Psoas muscle (tissue), 8 donors: ENCODE results near the gene KDM4D. TPM values are rescaled to one million over a fixed set of nuclear protein-coding genes. Genes with fewer than 3 reads are reported as not detected.

Experiments
- ATAC-seq, 4 donors: fragments of 200-7000 bp; cut with Tn5 transposase; one replicate each; pipeline ENCODE4 v1.9.1; 2020; ENCODE audit warnings: moderate library complexity in 3 of 4, mild to moderate bottlenecking in 2 of 4
- DNase-seq, 2 donors: peaks; one replicate each; pipeline ENCODE4 v3.0.0-alpha.2; 2020
- H3K27ac ChIP-seq: fragments of 200-600 bp; one replicate; pipeline ENCODE4 v1.8.0; 2022
- H3K27me3 ChIP-seq, 3 donors: fragments of 200-600 bp in 1 of 3; one replicate each; pipeline versions ENCODE4 v1.6.1 to v1.8.0; 2013 to 2022; ENCODE audit warnings: low read length in 2 of 3, mild to moderate bottlenecking in 2 of 3, moderate library complexity in 1 of 3; ENCODE audit not compliant: insufficient read depth in 3 of 3
- H3K36me3 ChIP-seq, 2 donors: fragments of 200-600 bp in 1 of 2; one replicate each; pipeline versions ENCODE4 v1.6.1 to v1.8.0; 2013 to 2022; ENCODE audit warnings: low read depth in 1 of 2, mild to moderate bottlenecking in 1 of 2, moderate library complexity in 1 of 2; ENCODE audit not compliant: insufficient read depth in 1 of 2
- H3K4me1 ChIP-seq: fragments of 200-600 bp; one replicate; pipeline ENCODE4 v1.8.0; 2022
- H3K4me3 ChIP-seq: fragments of 200-600 bp; one replicate; pipeline ENCODE4 v1.8.0; 2022; ENCODE audit warnings: mild to moderate bottlenecking
- H3K9me3 ChIP-seq: fragments of 200-600 bp; one replicate; pipeline ENCODE4 v1.8.0; 2022
- WGBS, 3 donors: extraction: QIAGEN DNeasy Blood & Tissue Kit; methylation state at CpG; one replicate each; pipeline versions ENCODE4 v1.1.6 to v1.1.7; 2013; 5-methylcytosine and 5-hydroxymethylcytosine counted together
- intact Hi-C, 2 donors: fragments of 100-400 bp; cut with DNase I; formaldehyde crosslinking; loops; one replicate each; pipeline versions ENCODE4 v1.11.0 to v1.14.2; 2022
- polyA plus RNA-seq, 3 donors: library from polyadenylated mRNA; stranded (reverse); fragments of 200-250 nt; gene quantifications; one replicate each; pipeline ENCODE4 v1.2.3, GENCODE V29; 2013
- total RNA-seq, 4 donors: library from RNA; stranded (reverse); fragmentation: NEBNext Ultra II Directional in 2 of 4; extraction: Animal tissue kit (Norgen Biotek cat#: 25700) in 2 of 4; gene quantifications; one replicate each; pipeline versions ENCODE4 v1.2.1 to v1.2.4, GENCODE V29; 2021 to 2023
- TF ChIP-seq, protein P1 (sequence below): fragments of 200-600 bp; IDR thresholded peaks from one replicate; pipeline ENCODE4 v1.8.0; 2022; ENCODE audit warnings: antibody characterized with exemption
- donor health status: healthy with polysubstance abuse.
- donor health status: DM: no; HTN: no; CAD: no; lungs with moderate emphysema.
- donor health status: Bipolar disorder and iron deficiency.
- donor health status: healthy.
- donor health status: DM: yes; HTN: yes; CAD: no.
- donor health status: DM: no; HTN: no; CAD: no.
- donor health status: DM: no; HTN: no; CAD: no.
- donor health status: DM: yes; HTN: yes; CAD: no.

KDM4D gene
- total and polyA plus RNA-seq, 7 donors, result 0.15 to 0.91 (median 0.60) TPM

DNA sequence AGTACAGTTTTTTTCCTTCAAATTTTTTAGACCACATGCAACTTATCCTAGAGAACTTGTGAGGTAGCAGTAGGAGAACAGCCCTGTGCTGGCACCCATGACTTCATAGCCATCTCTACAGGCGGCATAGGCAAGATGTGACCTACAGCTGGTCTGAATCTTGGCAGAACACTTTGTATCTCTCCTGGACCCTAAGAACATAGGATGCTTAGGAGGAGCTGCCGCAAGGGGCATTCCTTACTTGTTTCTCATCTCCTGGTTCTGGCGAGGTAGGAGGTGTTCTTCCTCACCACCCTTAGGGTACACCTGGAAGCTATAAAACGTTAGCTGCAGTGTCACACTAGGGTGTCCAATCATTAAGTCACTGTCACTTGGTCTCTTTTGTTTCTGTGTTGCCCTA, 16.5 kb upstream of the KDM4D start:
- no peaks in the 10 kb centered on the region for H3K9me3 ChIP-seq
- 35 to 53% (median 49%) methylated on average over 4 of the region's 4 CpGs for WGBS, 3 donors
- DNase-seq (no peak), ATAC-seq (peak in 2 of 4 donors; percentile 57 to 67)
- H3K36me3 ChIP-seq, result peaks cover 0 to 45% of the 10 kb centered on the region in 2 donors
- intact Hi-C loops, result no loop called here
- H3K4me3 ChIP-seq, result no peak overlapping the region
- H3K27ac ChIP-seq, result no peak overlapping the region
- no peaks in the 10 kb centered on the region for H3K4me1 ChIP-seq
- no peaks in the 10 kb centered on the region for H3K27me3 ChIP-seq
- TF ChIP-seq, protein P1, sequence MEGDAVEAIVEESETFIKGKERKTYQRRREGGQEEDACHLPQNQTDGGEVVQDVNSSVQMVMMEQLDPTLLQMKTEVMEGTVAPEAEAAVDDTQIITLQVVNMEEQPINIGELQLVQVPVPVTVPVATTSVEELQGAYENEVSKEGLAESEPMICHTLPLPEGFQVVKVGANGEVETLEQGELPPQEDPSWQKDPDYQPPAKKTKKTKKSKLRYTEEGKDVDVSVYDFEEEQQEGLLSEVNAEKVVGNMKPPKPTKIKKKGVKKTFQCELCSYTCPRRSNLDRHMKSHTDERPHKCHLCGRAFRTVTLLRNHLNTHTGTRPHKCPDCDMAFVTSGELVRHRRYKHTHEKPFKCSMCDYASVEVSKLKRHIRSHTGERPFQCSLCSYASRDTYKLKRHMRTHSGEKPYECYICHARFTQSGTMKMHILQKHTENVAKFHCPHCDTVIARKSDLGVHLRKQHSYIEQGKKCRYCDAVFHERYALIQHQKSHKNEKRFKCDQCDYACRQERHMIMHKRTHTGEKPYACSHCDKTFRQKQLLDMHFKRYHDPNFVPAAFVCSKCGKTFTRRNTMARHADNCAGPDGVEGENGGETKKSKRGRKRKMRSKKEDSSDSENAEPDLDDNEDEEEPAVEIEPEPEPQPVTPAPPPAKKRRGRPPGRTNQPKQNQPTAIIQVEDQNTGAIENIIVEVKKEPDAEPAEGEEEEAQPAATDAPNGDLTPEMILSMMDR, result no peak

DNA sequence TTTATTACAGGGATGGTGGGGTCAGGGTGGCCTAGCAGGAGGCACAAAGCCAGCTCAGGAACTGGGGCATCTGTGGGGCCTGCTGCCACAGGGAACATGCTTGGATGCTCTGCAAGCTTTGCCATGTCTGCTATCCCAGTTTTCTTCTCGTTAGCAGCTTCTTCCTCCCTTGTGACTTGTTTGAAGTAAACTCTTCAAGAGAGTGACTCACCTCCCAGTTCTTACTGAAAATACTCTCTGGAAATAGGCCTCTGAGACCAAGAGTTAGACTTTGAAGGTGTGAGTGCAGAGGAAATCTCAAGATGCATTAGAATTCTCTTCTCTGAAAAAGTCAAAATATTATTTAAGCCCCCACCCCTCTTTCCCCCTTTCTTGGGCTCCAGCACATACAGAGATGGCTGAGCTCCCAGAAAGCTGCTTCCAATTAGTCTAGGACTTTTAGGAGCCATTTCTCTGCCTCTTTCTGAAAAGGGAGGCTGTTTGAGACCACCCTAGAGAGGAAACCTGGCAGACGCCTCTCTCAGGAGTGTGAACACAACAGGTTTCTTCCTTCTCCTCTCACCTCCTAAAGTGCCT, 15.3 kb upstream of the KDM4D start:
- ATAC-seq (peak in 1 of 4 donors; percentile 38), DNase-seq (no peak)
- Histone ChIP-seq H3K36me3 (peaks cover 0 to 58% of the 10 kb centered on the region in 2 donors), H3K4me3 (no peak overlapping the region), H3K4me1 (no peaks in the 10 kb centered on the region), H3K27me3 (no peaks in the 10 kb centered on the region), H3K9me3 (no peaks in the 10 kb centered on the region), H3K27ac (no peak overlapping the region)
- 40 to 48% (median 42%) methylated on average over 2 of the region's 2 CpGs for WGBS, 3 donors
- TF ChIP-seq, protein P1, result no peak
- intact Hi-C loops, result no loop called here

DNA sequence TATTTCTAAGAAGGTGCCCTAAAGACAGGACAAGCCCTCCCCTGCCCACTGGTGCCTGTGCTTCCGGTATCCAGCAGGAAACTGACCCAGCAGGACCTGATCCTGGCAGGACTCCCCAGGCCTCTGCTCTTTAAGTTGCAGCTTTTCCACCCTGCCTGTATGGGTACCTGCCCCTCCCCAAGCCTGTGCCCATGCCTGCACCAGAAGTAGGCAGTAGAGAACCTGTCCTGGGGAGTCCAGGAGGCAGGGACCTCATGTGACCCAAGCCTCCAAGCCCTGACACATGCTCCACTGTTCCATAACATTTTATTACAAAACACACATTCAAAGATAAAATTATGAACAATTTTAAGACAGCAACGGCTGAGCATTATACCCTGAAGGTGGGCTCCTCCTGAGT, 14.3 kb upstream of the KDM4D start:
- Histone ChIP-seq H3K27me3 (no peaks in the 10 kb centered on the region), H3K27ac (no peak overlapping the region), H3K36me3 (peaks cover 0 to 68% of the 10 kb centered on the region in 2 donors), H3K9me3 (no peaks in the 10 kb centered on the region), H3K4me1 (no peaks in the 10 kb centered on the region), H3K4me3 (no peak overlapping the region)
- WGBS, 3 donors, result 78 to 85% (median 84%) methylated on average over 2 of the region's 2 CpGs
- ATAC-seq (no peak), DNase-seq (no peak)
- intact Hi-C loops, result no loop called here
- TF ChIP-seq, protein P1, result no peak

DNA sequence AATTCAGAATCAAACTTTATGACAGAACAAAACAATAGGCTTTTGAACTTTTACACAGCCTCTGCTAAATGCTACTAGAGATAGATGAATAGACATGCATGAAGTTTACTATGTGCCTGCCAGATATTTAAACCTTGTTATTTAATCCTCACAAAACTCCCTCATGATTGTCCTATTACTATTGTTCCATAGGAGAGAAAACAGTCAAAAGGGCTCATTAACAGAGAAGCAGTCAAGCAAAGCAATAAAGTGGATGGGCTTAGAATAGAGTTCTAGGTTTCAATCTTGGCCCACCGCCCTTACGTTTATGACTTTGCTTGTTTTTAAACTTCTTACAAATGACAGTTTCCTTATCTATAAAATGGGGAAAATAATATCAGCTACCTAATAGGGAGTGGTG, 13.0 kb upstream of the KDM4D start:
- no peak overlapping the region for H3K27ac ChIP-seq
- no peaks in the 10 kb centered on the region for H3K9me3 ChIP-seq
- H3K27me3 ChIP-seq, result no peaks in the 10 kb centered on the region
- no peaks in the 10 kb centered on the region for H3K4me1 ChIP-seq
- H3K4me3 ChIP-seq, result no peak overlapping the region
- peaks cover 0 to 81% of the 10 kb centered on the region in 2 donors for H3K36me3 ChIP-seq
- DNase-seq (no peak), ATAC-seq (no peak)
- WGBS, 3 donors, result 89 to 95% (median 91%) methylated on average over 2 of the region's 2 CpGs
- TF ChIP-seq, protein P1, result no peak
- intact Hi-C loops, result loop anchor here (10.0 kb wide), 2 partner anchors 466 to 1166 kb away; partner anchors contain the start of genes ANKRD49 (in 1 of the 2) and MRE11 (in 1 of the 2)

DNA sequence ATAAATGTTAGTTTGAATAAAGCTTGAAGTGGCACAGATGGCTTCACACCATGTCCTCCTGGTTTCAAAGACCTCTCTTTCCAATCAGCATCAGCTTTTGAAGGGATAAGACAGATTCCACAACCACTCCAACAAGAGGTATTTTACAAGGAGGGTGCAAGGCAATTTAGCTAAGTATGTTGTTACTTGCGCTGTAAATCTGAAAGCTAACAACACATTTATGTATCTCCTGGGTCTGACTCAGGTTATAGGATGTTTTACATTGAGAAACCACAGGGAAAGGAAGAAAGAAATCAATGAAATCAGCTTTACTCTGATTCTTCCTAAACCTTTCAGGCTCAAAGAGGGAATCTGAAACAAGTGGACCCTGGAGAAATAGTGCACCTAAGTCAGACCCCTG, 12.3 kb upstream of the KDM4D start:
- DNase-seq (no peak), ATAC-seq (no peak)
- Histone ChIP-seq H3K36me3 (peaks cover 3 to 88% of the 10 kb centered on the region in 2 donors), H3K4me3 (no peak overlapping the region), H3K9me3 (no peaks in the 10 kb centered on the region), H3K4me1 (no peaks in the 10 kb centered on the region), H3K27ac (no peak overlapping the region), H3K27me3 (no peaks in the 10 kb centered on the region)
- intact Hi-C loops, result loop anchor here (10.0 kb wide), 2 partner anchors 466 to 1166 kb away; partner anchors contain the start of genes ANKRD49 (in 1 of the 2) and MRE11 (in 1 of the 2)
- TF ChIP-seq, protein P1, result no peak
- whole genome bisulfite sequencing, 3 donors, result 95 to 99% (median 95%) methylated on average over 1 of the region's 1 CpG
